Stimulated activated CD8-positive, alpha-beta memory T cell treated with anti-CD3 and anti-CD28 coated beads, Interleukin-4, amount 100 ng/mL, for 1 hour (primary cell): ENCODE data around the gene PIP5K1B.

Experiments
- DNase-seq, 2 donors: peaks; one replicate each; pipeline ENCODE4 v3.0.0-alpha.2; 2020; ENCODE audit warnings: low read depth in 2 of 2, low spot score in 1 of 2

PIP5K1B gene

DNA sequence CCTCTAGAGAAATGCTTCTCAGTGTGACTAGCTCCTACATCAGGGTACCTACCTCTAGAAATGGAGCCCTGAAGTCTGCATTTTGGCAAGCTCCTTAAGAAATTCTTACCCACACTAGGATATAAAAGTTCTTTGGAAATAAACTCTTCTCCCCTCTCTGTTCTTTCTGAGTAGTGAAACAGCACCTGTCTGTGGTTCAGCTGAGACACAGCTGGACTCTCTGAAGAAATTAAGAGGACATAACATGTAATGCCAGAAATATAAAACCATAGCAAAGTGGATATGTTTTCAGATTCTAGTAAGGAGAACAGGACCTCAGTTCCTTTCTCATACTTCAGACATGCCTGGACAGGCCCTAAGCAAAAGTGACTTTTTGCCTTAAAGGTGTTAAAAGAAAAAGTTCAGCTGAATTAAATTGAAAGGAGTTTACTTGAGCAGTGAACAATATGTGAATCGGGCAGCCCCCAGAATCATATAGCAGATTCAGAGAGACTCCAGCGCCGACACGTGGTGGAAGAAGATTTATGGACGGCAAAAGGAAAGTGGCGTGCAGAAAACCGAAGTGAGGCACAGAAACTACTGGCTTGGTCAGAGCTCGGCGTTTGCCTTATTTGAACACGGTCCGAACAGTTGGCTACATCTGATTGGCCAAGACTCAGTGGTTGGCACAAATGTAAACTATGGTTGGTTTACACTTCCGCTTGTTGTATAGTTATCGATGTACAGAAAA is 244.4 kb downstream of the PIP5K1B start:
- DNase-seq: no peak

DNA sequence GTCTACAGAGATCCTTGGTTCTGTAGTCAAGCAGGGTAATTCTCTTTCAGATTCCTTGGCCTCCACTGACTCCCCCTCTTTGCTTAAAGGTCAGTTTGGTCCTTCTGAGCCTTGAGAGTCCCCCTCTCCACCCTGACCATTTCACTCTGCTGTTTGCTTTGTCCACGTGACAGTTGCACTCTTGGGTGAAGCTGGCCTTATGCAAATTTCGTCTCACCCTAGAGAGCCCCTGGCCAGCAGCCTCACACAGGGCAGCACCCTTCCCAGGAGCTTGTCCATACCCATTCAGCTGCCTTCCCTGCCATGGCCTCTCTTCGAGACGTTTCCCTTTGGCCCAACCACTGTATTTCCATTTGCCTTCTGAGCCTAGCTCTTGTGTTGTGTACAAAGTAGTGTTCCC is 245.1 kb downstream of the PIP5K1B start:
- DNase-seq: no peak

DNA sequence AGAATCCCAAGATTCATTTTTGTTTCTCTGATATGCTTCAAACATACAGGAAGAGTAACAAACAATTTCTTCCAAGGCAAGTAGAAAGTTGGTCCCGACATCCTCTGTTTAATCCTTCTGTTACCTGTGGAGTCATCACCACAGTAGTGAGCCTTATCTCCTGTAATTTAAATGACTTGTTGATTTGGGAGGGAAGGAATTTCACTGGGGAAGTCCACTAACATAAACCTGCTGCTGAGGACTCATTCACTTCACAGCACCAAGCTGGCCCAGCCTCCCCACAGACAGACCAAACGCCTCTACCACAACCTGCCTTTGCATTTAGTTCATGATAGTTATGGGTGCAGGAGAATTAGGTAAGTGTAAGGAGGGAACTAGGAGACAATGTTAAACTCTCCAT is 245.6 kb downstream of the PIP5K1B start:
- DNase-seq: no peak

DNA sequence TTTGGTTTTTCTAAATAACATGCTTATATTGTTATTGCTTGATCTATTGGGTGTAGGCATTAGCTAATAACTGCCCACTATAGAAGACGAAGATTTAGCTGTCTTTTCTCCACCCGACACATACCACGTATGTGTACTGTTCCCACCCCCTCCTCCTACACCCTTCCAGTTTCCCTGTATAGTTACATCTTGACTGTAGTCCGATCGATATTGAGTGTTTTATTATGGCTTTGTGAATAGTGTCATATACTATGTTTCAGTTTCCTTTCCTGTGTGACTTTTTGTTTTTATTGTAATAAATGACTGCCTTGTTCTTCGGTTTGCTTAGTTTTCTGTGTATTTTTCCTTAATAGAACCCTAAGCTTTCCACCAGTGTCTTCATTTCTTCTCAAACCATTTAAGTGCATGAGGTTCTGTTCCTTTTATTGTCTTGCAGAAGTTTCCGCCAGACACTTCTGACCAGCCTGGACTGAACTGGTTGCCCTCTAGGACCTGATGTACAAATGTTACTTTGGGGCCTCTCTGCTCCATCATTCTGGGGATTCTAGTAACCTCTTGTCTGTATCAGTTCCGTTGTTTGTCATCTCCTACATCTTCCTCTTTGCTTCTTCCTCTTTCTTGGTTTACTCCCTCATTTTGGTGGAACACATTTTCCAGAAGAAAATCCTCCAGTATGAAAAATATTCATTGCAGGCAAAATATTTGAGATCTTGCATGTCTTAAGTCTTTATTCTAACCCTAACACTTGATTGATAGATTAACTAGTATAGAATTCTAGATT is 247.0 kb downstream of the PIP5K1B start:
- no peak for DNase-seq

DNA sequence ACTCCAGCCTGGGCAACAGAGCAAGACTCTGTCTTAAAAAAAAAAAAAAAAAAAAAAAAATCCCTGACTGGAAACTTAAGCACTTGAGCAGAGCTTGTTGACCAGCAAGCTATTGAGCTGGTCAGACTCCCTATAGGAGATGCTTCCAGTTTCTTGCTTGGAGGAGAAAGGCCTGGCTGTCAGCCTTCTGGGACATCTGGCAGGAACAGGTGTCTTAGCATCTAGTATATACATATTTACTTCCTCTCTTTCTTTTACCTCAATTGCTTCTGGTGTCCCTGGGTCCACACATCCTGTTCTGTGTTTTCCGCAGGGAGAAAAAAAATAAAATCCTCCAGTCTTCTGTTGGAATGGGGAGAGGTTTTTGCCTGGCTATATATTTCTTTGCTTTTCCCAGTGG is 248.7 kb downstream of the PIP5K1B start:
- DNase-seq: no peak

DNA sequence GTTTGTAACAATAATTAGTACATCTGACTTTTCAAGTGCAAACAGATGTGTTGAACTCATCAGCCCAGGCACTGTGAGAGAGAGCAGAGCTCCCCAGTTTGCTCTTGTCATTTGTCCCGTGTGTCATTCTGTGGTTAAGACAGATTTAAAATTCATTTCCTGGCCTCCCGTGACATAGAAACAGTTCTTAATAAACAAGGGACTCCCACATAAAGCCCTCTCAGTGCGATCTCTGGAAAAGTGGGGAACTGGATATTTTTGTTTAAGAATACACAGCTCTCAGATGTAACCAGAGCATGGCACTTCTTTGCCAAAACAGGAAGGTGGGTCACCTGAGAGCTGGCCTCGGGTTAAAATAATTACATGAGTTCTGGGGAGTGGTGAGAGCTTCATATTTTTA is 250.3 kb downstream of the PIP5K1B start:
- DNase-seq: no peak

DNA sequence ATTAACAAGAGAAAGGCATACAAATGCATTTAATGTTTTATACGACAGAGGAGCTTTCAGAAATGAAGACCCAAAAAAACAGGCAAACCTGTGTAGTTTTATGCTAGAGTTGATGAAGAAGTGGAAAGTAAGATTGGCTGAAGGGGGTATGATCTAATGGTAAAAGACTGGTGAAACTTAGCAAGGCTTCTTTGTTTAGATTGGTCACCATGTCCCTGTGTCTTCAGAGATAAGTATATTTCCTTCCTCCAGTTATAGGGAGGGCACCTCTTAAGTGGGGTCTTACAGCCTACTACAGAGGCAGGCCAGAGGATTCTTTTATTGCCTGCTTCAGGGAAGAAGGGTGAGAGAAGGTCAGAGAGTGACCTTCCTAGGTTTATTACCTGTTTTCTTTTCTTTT is 252.4 kb downstream of the PIP5K1B start:
- no peak for DNase-seq

DNA sequence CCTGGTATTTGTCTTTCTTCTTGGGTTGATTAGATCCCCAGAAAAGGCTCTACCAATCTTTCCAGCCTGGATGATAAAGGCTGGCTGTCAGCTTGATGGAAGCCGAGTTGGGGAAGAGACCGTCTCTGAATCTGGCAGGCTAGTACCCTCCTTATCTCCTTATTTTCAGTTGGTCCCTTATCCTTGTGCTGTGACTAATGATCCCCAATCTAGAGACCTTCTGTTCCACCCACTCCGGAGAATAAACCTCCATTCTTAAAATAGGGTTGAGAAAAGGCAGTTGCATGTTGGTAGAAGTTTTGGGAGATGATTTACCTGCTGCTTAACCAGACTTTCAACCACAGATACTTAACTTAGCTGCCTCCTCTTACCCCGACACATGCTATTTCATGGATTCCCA is 256.5 kb downstream of the PIP5K1B start:
- DNase-seq: no peak

DNA sequence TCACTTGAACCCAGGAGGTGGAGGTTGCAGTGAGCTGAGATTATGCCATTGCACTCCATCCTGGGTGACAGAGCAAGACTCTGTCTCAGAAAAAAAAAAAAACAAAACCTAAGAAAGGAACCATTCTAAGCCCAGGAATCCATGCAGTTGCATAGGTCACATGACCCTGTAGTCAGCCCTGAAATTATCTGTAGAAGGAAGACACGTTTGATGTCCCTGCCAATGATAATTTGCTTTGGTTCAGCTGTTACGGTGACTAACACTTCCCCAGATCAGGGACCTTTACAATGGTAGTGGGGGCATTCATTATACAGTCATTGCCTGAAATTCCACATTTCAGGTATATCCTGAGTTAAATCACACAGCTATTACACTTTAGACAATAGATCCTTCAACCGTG is 258.4 kb downstream of the PIP5K1B start:
- no peak for DNase-seq

DNA sequence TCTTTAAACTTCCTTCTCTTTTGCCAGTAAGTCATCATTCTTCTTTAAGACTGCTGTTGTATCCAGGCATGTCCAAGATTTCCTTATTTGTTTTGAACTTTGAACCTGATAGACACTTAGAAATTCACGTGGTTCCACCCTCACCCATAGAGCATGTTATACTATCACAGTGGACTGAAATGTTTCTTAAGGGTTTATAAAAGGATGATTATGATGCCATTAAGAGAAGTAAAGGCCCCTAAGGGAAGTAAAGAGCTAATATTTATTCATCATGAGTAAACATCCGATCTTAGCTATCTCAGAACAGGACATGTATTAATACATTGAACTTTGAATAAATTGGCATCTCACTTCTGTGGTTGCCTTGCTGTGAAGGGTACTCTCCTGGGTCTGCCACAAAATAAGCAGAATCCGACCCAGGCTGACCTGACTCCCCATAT is 259.1 kb downstream of the PIP5K1B start:
- no peak for DNase-seq

DNA sequence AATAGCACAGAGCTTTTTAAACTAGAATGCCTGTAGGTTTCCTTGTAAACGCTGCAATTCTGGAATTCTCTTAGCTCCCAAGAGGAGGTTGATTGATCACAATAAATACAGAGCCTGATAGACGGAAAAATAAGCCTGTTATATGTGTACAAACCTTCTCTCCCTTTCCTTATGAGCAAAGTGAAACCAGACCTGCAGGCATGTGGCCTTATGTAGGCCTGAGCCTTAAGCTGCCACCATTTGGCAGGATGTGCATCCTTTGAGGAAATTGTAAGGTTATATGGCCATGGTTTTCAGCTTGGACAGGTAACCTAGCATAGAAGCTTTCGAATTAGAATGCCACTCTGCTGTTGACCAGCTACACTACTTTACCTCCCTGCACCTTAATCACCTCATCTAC is 259.7 kb downstream of the PIP5K1B start:
- no peak for DNase-seq

DNA sequence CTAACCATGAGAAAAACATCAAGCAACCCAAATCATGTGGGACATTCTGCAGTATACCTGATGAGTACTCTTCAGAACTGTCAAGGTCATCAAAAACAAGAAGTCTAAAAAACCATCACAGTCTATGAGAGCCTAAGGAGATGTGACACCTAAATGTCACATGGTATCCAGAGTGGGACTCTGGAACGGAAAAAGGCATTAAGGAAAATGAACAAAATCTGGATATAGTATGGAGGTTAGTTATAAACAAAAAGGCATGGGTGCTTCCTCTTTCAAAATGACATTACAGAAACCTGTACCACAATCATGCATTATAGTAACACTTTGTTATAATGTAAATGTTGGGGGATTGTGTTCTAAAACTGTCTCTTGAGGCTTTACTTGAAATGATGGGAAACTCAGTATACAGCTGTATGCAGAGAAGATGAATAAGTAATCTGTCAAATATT is 261.5 kb downstream of the PIP5K1B start:
- no peak for DNase-seq

DNA sequence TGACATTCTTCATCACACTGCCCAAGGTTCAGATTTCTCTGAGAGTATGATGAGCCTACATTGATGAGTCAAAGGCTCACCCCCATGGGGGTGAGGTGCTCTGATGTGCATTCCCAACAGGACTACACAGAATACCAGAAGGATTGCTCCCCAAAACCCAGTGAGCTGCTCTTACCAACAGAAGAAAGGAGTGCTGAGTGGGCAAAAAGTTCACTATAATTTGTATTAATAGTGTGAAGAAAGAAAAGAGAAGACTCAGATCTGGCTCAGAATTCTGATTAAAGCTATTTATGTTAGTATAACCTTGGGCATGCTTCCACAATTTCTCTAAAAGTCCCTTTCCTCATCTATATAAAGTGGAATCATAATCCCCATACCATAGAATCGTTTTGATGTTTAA is 262.8 kb downstream of the PIP5K1B start:
- DNase-seq: no peak

DNA sequence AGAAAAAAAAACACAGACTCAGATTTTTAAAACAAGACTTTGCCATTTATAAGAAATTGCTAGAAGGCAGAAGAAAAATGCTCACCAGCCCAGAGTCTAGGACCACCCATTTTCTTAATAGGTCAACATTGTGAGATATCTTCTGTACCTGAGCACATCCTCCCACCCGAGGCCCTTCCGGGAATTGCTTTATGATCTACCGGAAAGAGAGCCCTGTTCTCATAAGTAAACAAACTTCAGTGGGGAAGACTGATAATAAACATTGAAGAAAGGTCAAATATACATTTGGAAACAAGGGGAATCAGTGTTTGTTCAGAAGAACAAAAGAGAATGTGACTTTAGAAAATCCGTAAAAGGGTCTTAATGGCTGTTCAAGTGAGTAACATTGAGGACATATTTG is 264.5 kb downstream of the PIP5K1B start:
- no peak for DNase-seq

DNA sequence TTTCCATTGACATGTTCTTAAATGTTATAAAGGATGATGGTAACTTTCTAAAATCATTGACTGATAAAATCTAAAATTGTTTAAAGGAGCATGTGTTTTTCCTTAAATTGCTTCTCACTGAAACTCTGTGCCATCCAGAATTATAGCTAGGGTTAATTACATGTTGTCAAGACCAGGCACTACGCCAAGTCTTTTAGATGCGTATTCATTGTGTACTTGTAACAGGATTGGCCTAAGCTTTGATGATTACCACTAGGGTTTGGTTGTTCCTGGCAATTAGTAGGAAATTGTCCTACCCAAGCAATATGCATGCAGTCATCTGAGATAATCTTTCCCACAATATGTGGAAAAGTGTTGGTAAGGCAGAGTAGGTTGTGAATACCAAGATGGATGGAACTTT is 265.1 kb downstream of the PIP5K1B start:
- no peak for DNase-seq

DNA sequence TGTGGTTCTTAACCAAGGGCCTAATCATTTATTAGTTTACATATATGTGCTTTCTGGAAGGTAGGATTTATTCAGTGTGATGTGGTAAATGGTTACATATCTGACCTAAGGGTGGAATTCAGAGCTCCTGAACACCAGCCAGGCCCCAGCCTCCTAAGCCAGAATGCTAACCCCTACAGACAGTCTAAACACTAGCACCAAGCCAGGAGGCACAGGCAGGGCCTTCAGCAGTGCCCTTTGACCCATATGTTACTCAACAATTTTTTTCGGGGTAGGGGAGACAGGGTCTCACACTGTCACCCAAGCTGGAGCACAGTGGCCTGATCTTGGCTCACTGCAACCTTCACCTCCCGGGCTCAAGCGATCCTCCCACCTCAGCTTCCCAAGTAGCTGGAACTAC is 268.6 kb downstream of the PIP5K1B start:
- DNase-seq: no peak

DNA sequence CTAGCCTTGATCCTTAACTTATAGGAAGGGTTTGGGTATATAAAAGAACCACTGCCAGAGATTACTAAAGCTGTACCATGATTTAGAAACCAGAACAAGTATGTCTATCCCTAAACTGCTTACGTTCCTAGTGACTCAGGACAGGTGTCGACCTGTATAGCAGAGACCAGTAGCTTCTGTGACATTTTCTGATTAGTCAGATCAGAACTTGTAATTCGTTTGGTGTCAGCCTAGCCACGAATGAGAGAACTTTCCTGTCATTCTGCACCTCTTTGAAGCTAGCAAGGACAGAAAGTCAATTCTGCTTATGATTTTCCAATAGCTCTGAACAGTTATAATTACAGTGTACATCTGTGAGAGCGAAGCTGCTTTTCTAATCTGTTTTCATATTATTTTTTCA is 269.4 kb downstream of the PIP5K1B start:
- DNase-seq: no peak

DNA sequence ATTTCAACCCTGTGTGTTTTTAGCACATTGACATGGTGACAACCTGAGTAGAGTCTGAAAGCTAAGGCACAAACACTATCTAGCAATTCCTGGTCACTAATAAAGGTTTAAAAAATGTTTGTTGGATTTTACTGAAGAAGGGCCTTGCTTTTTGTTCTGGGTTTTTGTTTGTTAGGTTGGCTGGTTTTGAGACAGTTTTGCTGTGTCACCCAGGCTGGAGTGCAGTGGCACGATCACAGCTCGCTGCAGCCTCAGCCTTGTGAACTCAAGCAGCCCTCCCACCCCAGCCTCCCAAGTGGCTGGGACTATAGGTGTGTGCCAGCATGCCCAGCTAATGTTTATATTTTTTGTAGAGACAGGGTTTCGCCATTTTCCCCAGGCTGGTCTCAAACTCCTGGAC is 269.9 kb downstream of the PIP5K1B start:
- no peak for DNase-seq

DNA sequence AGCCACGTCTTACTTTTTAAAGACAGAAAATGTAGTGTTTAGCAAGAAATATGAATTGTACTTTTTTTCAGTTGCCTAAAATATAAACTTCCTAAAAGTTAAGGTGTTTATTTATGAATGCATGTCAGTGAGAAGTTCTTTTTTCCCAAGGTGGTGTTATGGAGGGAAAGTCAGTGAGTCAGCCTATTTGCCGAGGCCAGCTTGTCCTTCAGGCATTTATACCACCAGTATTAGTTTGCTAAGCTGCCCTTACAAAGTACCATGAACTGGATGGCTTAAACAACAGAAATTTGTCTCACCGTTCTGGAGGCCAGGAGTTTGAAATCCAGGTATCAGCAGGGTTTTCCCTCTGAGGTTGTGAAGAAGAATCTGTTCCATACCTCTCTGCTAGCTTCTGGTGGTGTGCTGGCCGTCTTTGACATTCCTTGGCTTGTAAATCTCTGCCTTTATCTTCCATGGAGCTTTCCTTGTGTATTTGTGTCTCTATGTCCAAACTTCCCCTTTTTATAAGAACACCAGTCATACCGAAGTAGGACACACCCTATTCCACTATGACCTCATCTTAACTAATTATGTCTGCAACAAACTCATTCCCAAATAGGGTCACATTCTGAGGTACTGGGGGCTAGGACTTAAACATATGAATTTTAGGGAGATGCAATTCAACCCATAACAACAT is 270.5 kb downstream of the PIP5K1B start:
- no peak for DNase-seq

DNA sequence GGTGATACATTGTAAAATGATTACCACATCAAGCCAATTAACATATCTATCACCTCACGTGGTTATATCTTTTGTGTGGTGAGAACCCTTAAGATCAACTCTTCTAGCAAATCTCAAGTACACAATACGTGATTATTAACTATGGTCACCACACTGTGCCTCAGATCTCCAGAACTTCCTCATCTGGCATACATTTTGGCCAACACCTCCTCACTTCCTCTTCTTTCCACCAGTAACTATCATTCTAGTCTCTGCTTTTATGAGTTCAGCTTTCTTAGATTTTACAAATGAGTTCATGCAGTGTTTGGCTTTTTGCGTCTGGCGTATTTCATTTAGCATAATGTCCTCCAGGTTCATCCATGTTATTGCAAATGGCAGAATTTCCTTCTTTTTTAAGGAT is 273.0 kb downstream of the PIP5K1B start:
- DNase-seq: no peak

DNA sequence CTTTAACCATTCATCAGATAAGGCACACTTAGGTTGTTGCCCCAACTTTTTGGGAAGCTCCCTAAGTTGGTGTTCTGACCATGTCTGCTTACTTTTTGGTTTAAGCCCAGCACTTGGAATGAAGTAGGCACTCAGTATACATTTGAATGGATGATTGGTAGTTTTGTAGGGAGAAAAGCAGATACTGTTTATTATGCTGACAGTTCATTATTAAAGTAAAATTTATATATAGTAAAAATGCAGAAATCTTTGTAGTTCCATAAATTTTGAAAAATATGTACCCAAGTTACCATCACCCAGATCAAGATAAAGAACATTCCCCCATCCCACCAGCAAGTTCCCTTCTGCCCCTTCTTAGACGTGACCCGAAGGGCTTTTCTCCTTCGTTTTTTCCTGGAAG is 273.5 kb downstream of the PIP5K1B start:
- DNase-seq: no peak
